HAP-1 (cell line): ENCODE data around the gene FNDC3B.

Experiments
- DNase-seq, 2 experiments: peaks; one replicate each; pipeline ENCODE4 v3.0.0-alpha.2; 2016 to 2020; ENCODE audit warnings: low spot score in 2 of 2
- H3K27me3 ChIP-seq: fragments of 250-450 bp; sonication (Bioruptor Pico); 2 replicates; pipeline ENCODE4 v1.5.1; 2020; ENCODE audit warnings: low read depth, mild to moderate bottlenecking, moderate library complexity
- H3K36me3 ChIP-seq: fragments of 250-450 bp; sonication (Bioruptor Pico); replicated peaks from 2 replicates; pipeline ENCODE4 v1.5.1; 2020; ENCODE audit warnings: mild to moderate bottlenecking
- H3K4me1 ChIP-seq: fragments of 250-450 bp; sonication (Bioruptor Pico); 2 replicates; pipeline ENCODE4 v1.5.1; 2020; ENCODE audit warnings: mild to moderate bottlenecking
- H3K4me3 ChIP-seq: fragments of 250-450 bp; sonication (Bioruptor Pico); 2 replicates; pipeline ENCODE4 v1.5.1; 2020; ENCODE audit warnings: mild to moderate bottlenecking, moderate library complexity
- H3K9me3 ChIP-seq: fragments of 250-450 bp; sonication (Bioruptor Pico); 2 replicates; pipeline ENCODE4 v1.5.1; 2020; ENCODE audit warnings: mild to moderate bottlenecking, moderate library complexity
- in situ Hi-C: fragments of 300-500 bp; cut with MboI; formaldehyde crosslinking; loops from 3 replicates; pipeline ENCODE4 v1.14.3; 2020; ENCODE audit warnings: low sequenced_read_pairs, inconsistent platforms, mixed read lengths

Gene FNDC3B

DNA sequence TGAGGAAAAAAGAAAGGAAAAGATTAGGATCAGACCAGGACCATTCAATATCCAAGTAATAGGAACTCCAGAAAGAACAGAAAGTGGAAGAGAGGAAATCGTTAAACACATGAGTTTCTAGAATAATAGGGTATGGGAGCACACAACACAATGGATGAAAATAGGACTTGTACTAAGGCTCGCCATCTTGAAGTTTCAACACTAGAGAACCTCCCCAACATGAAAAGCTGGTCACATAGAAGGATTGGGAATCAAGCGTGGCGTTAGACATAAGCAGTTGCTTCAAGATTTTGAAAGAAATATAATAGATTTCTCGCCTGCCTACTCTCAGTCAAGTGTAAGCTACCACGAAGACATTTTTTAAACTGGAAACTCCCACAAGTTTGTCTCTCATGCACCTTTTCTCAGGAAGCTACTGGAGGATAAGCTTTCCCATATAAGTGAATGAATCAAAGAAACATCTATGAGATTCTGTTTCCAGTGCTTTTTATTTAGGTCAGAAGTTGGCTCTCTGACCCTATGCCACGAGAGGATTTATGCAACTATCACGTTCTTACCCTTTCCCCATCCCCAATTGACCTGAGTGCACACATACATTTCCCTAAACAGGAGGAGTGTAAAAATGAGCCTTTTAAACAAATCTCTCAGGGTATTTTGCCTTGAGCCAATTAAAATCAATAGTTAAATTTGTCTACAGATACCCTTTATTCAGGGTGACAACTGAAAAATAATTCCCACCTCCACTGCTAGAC, 363.7 kb downstream of the FNDC3B start:
- Histone ChIP-seq H3K4me3 (no peak overlapping the region), H3K36me3 (no peaks in the 10 kb centered on the region), H3K4me1 (no peaks in the 10 kb centered on the region), H3K9me3 (no peaks in the 10 kb centered on the region), H3K27me3 (no peaks in the 10 kb centered on the region)
- in situ Hi-C loops = no loop called here
- DNase-seq = no peak

DNA sequence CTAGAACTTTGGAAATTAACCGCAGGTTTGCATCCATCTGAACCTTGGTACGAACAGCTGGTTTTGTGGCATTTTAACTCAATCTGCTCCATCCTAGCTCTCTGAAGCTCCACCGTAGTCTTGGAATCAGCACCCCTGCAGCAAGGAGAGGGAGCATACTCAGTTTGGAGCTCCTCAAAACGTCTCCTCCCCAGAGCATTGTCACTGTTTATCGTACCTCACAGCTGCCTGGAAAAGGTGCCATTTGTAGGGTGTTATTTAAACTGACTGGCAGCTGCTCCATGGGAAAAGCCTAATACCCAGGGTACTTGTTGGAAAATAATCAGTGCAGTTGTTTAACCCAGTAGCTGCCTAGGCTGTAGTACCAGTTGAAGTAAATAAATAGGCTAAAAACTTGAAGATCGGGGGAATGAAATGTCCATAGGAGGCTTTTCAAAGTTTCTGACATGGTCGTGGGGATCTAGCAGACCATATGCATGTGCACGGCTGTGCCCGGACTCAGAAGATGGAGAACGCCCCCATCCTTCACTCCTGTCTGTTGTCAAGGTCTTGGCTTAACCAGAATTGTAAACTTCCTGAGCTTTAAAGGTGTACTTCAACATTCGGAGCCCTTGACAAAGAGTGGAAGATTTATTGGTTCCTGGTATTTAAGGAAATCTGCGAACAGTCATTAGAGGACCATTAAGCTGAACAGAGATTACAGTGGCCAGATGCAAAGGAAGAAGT, 365.0 kb downstream of the FNDC3B start:
- no peak overlapping the region for H3K4me3 ChIP-seq
- DNase-seq = no peak
- no peaks in the 10 kb centered on the region for H3K9me3 ChIP-seq
- in situ Hi-C loops = no loop called here
- H3K36me3 ChIP-seq = no peaks in the 10 kb centered on the region
- no peaks in the 10 kb centered on the region for H3K4me1 ChIP-seq
- no peaks in the 10 kb centered on the region for H3K27me3 ChIP-seq

DNA sequence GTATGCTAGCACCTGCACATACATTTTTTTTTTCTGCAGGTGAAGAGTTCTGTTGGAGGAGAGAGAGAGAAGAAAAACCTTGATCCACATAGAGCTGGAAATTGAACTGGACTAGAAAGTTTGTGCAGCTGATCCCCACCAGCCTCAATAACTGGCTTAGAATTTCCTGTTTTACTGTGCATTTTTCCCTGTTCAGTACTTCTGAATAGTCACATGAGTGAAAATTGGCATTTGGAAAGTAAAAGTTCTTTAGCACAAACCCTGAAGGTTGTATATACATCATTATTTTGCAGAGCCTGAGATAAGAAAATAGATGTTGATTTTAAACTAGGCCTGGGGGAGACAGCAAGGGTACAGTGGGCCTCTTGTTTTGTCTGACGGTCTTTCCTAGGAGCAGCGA, 366.5 kb downstream of the FNDC3B start:
- Histone ChIP-seq H3K4me3 (no peak overlapping the region), H3K4me1 (no peaks in the 10 kb centered on the region), H3K9me3 (no peaks in the 10 kb centered on the region), H3K27me3 (no peaks in the 10 kb centered on the region), H3K36me3 (no peaks in the 10 kb centered on the region)
- in situ Hi-C loops = no loop called here
- DNase-seq = no peak

DNA sequence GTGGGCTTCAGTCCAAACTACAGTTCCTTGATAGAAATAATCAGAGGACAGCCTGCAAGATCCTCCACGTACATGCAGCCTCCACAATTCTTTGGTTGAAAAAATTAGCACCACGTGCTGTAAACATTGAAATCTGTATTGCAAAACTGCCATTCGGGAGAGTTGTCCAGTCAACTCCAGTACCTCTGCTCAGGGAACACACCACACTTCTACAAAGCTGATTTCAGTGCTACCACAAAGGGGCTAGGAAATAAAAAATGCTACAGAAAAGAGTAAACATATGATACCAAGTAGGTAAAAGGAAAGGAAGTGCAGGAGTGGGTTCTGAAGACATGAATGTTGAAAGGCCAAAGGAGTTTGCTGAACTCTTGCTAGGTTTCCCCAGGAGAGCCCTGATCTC, 368.5 kb downstream of the FNDC3B start:
- in situ Hi-C loops = no loop called here
- H3K4me1 ChIP-seq = no peaks in the 10 kb centered on the region
- H3K36me3 ChIP-seq = no peaks in the 10 kb centered on the region
- no peak for DNase-seq
- no peak overlapping the region for H3K4me3 ChIP-seq
- H3K9me3 ChIP-seq = no peaks in the 10 kb centered on the region
- H3K27me3 ChIP-seq = no peaks in the 10 kb centered on the region

DNA sequence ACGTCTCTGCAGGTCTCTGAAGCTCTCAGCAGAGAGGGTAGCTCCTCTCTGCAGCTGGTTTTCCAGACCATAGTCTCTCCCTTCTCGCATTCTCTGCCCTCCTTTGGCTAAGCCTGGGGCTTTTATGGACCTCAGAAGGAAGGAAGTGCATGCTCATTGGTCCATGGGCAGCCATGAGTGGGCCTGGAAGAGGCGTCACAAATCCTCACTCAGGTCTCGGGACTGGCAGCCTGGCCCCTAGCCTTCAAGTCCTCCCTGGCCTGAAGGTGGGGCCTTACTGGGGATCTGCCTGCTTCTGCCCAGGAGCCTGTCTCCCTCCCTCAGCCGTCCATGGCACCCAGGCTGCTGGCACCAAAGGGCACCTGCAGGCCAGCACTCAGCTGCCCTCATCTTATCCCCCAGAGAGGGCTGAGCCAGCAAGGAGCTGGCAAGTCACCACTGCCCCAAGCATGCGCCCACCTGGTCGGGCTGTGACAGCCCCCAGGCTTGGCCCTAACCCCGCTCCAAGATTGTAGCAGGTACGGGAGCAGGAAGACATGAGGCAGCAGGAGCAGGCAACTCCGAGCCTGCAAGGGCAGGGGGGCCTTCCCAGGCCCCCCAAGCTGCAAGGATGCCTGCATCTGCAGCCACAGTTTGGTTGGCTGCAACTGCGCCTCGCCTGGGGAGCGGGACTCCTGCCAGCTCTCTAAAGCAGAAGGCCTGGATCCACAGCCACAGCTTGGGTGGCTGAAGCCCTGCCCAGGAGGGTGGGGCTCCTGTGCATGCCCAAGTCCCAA, 371.5 kb downstream of the FNDC3B start:
- H3K9me3 ChIP-seq = no peaks in the 10 kb centered on the region
- in situ Hi-C loops = no loop called here
- no peak for DNase-seq
- no peaks in the 10 kb centered on the region for H3K4me1 ChIP-seq
- peaks cover 4% of the 10 kb centered on the region; the same call in 1 of the 2 replicates for H3K27me3 ChIP-seq
- no peak overlapping the region for H3K4me3 ChIP-seq
- H3K36me3 ChIP-seq = no peaks in the 10 kb centered on the region

DNA sequence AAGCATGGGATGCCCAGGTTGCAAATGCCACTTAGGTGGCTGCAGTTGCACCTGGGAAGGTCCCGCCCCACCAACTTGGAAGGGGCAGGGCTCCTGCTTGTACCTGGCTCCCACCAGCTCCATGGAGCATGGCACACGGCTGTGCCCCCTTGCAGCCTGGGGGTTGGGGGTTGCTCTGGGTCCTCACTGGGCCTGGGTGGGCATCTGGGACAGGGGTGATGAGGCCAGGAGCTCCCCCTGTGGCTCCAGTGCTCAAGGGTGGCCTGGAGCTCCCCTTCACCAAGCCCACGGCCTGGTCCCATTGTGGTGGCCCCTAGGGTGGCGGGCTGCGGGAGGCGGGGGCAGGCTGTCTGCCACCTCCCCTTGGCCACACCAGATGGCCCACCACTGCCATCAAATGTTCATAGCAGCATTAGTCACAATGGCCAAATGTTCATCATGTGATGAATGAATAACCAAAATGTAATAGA, 372.1 kb downstream of the FNDC3B start:
- H3K4me1 ChIP-seq = no peaks in the 10 kb centered on the region
- H3K9me3 ChIP-seq = no peaks in the 10 kb centered on the region
- peaks cover 4% of the 10 kb centered on the region; the same call in 1 of the 2 replicates for H3K27me3 ChIP-seq
- no peaks in the 10 kb centered on the region for H3K36me3 ChIP-seq
- DNase-seq = no peak
- in situ Hi-C loops = no loop called here
- no peak overlapping the region for H3K4me3 ChIP-seq

DNA sequence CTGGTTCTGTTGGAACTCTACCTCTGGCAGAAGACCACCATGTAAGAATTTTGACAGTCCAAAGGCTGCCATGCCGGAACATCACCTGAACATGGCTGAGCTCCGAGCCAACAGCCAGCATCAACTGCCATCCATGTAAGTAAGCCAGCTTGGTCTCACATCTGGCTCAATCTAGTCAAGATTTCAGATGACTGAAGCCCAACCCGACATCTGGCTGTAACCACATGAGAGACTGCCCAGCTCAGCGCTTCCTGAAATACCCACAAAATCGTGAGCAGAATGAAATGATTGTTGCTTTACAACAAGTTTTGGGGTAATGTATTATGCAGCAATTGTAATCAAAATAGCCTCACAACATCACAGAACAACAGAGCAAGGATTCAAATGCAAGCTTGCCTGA, 375.9 kb downstream of the FNDC3B start:
- no peaks in the 10 kb centered on the region for H3K36me3 ChIP-seq
- no peaks in the 10 kb centered on the region for H3K4me1 ChIP-seq
- DNase-seq = no peak
- in situ Hi-C loops = no loop called here
- H3K9me3 ChIP-seq = no peaks in the 10 kb centered on the region; the same call in 1 of the 2 replicates
- H3K4me3 ChIP-seq = no peak overlapping the region
- peaks cover 4% of the 10 kb centered on the region; the same call in 1 of the 2 replicates for H3K27me3 ChIP-seq

DNA sequence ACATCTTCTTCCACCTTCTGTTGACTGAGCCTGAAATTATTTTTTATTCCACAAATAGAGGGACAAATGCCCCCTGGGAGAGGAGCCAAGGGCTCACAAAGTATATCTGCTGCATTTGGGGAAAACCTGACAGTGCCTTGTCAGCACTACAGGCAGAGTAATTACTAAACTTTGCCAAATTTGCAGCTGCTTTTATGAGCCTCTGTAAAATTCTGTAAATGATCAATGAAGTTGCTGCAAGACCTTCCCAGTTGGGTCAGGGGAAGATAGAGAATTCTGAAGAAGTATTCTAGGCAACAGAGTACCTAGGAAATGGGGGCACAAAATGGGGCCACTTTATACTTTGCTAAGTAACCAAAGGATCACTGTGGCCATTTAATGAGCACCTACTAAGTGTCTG, 398.3 kb downstream of the FNDC3B start:
- Histone ChIP-seq H3K27me3 (no peaks in the 10 kb centered on the region; the same call in 1 of the 2 replicates), H3K9me3 (no peaks in the 10 kb centered on the region), H3K4me1 (no peaks in the 10 kb centered on the region), H3K36me3 (no peaks in the 10 kb centered on the region), H3K4me3 (no peak overlapping the region)
- in situ Hi-C loops = no loop called here
- DNase-seq = no peak

DNA sequence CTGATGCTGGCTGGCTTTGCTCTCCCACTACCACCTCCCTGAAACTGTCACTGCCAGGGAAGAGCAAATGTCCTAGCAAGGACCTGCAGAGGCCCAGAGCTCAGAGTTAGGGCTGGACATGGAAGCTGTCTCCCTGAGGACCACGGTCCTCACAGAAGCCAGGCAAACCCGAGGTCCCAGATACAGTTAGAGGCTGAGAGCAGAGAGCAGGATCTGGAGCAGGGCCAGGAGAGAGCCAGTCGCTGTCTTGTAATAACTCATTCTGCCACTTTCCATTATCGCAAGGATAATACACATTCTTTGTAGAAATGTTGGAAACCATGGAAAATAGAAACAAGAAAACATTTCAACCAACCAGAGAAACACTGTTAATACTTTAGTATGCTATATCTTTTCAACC, 398.8 kb downstream of the FNDC3B start:
- no peak overlapping the region for H3K4me3 ChIP-seq
- no peaks in the 10 kb centered on the region; the same call in 1 of the 2 replicates for H3K27me3 ChIP-seq
- no peak for DNase-seq
- no peaks in the 10 kb centered on the region for H3K9me3 ChIP-seq
- no peaks in the 10 kb centered on the region for H3K4me1 ChIP-seq
- H3K36me3 ChIP-seq = no peaks in the 10 kb centered on the region
- in situ Hi-C loops = no loop called here

DNA sequence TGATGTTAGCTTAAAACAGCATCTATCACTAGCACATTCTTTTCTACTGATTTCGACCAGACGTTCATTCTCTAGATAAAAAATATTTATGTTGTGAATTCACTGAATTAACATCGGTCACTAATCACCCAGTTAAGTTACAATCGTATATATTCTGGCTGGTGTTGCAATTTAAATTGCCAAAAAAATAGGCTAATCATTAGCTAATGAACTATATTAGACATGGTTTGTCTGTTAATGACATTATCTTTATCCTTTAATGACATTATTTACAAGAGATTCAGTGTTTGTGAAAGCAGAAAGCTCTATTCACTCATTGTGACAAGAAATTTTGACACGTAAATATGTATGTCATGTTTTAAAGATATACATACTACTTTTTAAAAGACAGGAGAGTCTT, 402.2 kb downstream of the FNDC3B start:
- peaks cover 4% of the 10 kb centered on the region; the same call in 1 of the 2 replicates for H3K27me3 ChIP-seq
- H3K36me3 ChIP-seq = no peaks in the 10 kb centered on the region
- no peaks in the 10 kb centered on the region for H3K9me3 ChIP-seq
- DNase-seq = no peak
- no peak overlapping the region for H3K4me3 ChIP-seq
- H3K4me1 ChIP-seq = no peaks in the 10 kb centered on the region
- in situ Hi-C loops = no loop called here

DNA sequence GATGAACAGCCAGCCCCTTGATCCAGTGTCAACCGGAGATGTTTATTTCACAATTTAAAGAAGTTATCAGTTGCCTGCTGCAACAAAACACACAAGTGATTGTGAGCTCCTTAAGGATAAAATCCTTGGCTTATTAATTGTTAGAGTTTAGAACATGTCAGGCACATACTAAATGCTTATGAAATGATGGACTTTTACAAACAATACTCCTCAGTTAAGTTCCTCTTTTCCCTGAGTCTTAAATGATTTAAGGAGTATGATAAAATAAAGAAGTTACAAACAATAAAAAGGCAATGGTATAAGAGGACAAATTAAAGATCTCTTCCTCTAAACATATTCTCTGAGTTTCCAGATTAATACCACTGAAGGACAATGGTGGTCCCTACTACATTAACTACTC, 403.2 kb downstream of the FNDC3B start:
- in situ Hi-C loops = no loop called here
- Histone ChIP-seq H3K4me3 (no peak overlapping the region), H3K4me1 (no peaks in the 10 kb centered on the region), H3K27me3 (peaks cover 4% of the 10 kb centered on the region; the same call in 1 of the 2 replicates), H3K36me3 (no peaks in the 10 kb centered on the region), H3K9me3 (no peaks in the 10 kb centered on the region)
- DNase-seq = no peak

DNA sequence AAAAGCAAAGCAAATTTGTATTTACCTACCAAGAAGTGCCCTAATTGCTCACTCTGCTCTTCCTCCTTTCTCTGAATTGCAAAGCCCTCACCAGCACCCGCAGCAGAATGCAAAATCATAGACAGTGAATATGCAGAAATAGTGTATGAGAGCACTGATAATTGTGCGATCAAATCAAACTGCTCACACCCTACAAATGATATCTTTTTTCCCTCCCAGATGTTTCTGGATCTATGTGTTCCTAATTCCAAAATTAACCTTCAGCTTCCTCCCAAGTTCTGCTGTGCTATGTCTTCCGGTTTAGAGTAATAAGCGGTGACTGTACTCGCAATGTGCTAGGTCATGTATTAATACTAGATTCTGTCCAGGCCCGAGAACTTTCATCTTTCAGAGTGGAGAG, 405.4 kb downstream of the FNDC3B start:
- peaks cover 4% of the 10 kb centered on the region; the same call in 1 of the 2 replicates for H3K27me3 ChIP-seq
- H3K4me3 ChIP-seq = no peak overlapping the region
- H3K36me3 ChIP-seq = no peaks in the 10 kb centered on the region
- no peaks in the 10 kb centered on the region for H3K9me3 ChIP-seq
- in situ Hi-C loops = no loop called here
- no peak for DNase-seq
- H3K4me1 ChIP-seq = no peaks in the 10 kb centered on the region

DNA sequence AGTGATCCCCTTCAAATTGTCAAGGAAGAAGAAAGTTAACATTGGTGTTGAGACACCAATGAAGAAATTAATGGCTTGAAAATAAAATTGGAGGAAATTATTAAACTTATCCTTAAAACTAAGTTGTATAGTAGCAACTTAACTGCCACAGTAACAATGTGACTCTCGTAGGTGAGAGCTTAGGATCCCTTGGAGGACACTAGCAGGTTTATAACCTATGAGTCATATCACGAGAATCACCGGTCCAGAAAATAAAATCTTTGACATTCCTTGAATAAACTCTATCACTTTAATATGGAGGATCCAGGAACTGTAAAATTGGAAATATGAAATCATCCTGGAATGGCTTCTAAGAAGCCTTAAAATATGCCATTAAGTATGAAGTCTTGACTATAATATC, 406.8 kb downstream of the FNDC3B start:
- Histone ChIP-seq H3K27me3 (peaks cover 4% of the 10 kb centered on the region; the same call in 1 of the 2 replicates), H3K36me3 (no peaks in the 10 kb centered on the region), H3K4me3 (no peak overlapping the region), H3K9me3 (no peaks in the 10 kb centered on the region), H3K4me1 (no peaks in the 10 kb centered on the region)
- no peak for DNase-seq
- in situ Hi-C loops = no loop called here
